Measurements from ENCODE around the gene GNAI2. TPM values are rescaled to one million over a fixed set of nuclear protein-coding genes. Genes with fewer than 3 reads are reported as not detected.
"Not testable (repeated sequence)": the region's sequence is repeated elsewhere in the genome, so short reads cannot be mapped to it uniquely, and the experiment has no call there.

GNAI2 gene
- total RNA-seq, 1 donor from 2014 or later, result 92.0 TPM

- ATAC-seq, result peak; percentile 19
These were observed 31.1 kb upstream of the GNAI2 start, which contains the start of gene SLC38A3 for GRCh38 chr3:50204804-50205412. TSS of gene SLC38A3 (plus strand) at chr3:50205271. CDS start at chr3:50214200, 8,929 bp downstream.

- peak; percentile 45 for ATAC-seq
These were observed 30.4 kb upstream of the GNAI2 start for GRCh38 chr3:50205413-50206276.

DNA sequence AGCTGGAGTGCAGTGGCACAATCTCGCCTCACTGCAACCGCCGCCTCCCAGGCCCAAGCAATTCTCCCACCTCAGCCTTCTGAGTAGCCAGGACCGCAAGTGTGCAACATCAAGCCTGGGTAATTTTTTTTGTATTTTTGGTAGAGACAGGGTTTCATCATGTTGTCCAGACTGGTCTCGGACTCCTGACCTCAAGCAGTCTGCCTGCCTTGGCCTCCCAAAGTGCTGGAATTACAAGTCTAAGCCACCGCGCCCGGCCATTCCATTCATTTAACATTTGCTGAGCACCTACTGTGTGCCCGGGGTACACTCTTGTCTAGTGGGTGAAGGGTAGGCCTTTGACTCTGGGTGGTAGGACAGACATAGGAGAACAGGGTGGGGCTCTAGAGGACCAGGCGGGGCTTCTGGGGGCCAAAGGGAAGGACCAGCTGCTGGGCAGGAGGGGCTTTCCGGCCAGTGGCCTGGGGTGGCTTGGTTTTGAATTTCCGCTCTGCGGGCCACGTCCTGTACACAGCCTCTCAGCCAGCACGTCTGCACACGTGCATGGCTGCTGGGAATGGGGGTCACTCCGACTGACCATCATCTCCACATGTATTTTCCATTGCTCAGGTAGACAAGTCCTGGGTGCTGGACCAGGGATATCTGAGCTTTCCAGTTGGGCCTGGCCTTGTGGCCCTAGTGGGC, 28.5 kb upstream of the GNAI2 start:
- ATAC-seq, result no peak

DNA sequence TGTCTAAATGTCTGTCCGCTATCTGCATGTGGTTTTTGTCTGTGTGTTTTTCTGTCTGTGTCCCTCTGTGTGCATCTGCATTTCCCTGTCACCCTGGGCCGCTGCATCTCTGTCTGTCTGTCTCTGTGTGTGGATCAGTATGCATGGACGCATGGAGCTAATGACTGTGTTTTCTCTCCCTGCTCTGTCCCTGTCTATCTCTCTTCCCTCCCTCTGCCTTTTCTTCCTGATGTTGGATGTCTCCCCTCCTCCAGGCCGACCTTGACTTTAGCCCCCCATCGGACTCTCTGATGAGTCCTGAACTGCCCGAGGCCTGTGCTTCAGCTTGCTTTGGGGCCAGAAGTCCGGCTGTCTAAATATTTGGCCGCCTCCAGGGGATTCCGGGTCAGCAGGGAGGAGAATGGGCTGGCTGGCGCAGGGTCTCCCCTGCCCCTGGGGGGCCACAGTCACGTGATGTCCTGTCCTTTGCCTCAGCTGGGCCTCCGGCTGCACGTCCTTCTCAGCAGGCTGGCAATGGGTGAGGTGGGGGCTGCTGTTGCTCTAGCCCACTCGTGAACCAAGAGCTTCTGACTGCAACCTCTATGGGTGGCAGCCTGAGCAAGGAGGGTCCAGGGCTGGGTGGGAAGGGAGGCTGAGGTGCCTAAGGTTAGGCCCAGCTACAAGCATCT, 27.2 kb upstream of the GNAI2 start:
- no peak for ATAC-seq

DNA sequence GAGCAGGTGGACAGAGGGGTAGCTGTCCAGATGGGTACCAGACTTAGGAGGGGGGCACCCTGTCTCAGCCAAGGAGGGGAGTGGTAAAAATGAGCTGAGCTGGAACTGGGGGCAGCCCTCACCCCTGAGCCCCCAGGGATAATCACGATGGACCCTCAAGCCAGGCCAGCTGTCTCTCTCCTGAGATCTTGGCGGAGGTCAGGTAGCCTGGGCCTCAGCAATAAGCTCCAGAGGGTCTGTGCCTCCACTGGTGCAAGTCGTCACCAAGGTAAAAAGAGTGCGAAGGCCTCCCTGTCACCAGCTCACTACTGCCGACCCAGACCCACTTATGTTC, 25.9 kb upstream of the GNAI2 start:
- ATAC-seq, result no peak

DNA sequence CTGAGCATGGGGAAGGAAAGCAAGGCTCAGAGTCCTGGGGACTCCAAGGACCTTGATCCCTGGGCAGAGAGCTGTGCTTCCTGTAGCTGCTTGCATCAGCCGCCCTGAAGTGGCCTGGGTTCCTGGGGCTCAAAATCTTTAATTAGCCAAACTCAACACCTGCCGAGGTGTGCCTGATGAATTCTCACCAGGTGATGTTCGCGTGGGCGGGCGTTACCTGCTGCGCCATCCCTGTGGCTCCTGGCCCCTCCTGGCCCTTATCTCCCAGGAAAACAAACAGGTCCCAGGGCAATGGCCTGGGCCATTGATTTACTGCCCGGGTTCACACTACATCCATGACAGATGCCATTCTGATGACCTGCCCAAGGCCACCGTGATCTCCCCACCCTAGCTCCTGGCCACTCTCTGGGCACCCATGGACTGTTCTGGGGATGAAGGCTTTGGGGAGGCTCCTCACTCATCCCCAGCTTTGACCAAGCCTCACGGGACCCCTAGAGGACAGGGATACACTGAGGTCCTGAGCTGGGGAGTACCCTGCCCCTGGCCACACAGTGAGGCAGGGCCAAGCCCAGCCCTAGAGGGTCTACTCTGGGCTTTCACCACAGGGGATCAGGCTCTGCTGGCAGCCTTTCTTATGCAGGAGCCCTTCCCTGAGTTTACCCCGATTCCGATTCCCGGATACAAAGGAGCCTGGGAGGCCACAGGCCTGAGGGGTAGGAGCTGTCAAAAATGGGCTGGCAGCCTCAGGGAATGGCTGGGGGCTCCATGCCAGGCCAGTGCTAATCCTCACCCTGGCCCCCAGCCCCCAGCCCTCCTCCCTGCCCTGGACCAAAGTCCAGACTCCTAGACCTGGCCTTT, 25.3 kb upstream of the GNAI2 start:
- no peak for ATAC-seq

GRCh38 chr3:50211368-50211717, 24.7 kb upstream of the GNAI2 start:
- ATAC-seq, result not testable (repeated sequence)

DNA sequence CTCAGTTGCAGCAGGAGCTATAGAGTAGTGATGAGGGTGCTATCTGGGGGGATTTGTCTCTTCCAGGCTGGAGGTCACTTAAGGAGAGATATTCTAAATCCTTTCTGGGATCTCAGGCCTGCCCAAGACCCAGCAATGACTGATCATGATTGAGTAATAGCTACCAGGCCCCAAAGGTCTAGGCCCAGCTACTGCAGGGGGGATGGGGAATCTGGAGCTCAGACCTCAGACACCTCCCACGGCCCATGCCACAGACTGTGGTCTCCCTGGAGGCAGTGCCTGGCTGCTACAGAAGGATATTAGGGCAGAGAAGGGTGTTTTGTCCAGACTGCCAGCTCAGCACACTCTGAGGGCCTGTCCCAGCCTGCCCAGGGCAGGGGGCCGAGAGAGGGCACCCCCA, 24.1 kb upstream of the GNAI2 start:
- ATAC-seq, result no peak

DNA sequence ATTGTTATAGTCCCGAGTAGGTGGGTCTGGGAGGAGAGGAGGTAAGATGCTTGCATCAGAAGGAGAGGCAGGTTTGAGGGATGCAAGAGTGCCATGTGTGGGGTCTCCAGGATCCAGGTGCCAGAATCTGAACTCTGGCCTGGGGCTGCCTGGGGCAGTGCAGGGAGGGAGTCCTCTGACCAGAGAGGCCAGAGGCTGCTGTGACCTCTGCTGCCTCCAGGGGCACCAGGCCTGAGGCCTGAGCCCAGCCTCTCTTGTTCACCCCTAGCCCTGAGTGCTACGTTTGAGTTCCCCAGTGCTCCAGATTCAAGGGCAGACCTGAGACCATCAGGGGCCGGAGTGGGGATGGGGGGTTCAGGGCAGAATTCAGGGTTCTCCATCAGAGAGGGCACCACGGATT, 23.5 kb upstream of the GNAI2 start:
- no peak for ATAC-seq

DNA sequence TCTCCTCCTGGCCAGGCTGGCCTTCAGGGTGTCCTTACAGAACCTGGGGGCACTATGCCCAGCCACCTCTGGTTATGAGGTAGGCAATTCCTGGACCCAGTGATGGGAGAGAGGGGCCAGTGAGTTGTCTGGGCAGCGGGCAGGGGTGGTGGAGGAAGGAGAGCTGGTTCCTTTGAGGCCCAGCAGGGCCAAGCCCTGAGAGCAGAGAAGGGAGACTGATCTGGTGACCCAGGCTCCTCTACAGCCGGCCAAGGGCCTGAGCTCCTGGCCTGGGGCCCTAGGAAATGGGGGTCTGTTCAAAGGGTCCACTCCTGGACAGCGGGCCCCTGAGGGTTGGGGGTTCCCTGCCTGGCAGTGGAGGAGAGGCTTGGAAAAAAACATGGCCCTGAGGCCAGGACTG, 23.0 kb upstream of the GNAI2 start:
- no peak for ATAC-seq

- ATAC-seq, result no peak
These were observed 22.6 kb upstream of the GNAI2 start for GRCh38 chr3:50213373-50213772.

- no peak for ATAC-seq
These were observed 21.2 kb upstream of the GNAI2 start for GRCh38 chr3:50214824-50215223.

- no peak for ATAC-seq
These were observed 20.5 kb upstream of the GNAI2 start for GRCh38 chr3:50215529-50215928.

DNA sequence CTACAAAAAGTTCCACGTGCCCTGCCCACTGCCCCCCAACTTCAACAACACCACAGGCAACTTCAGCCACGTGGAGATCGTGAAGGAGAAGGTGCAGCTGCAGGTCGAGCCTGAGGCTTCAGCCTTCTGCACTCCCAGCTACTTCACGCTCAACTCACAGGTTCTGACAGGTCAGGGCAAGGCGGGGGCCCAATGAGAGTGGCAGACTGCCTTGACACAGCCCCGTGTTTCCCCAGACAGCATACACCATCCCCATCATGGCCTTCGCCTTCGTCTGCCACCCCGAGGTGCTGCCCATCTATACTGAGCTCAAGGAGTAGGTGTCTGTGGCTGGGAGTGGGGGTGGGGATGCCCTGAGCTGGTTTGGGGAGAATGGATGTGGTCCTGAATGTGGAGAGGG, 18.3 kb upstream of the GNAI2 start:
- ATAC-seq, result peak; percentile 66

GRCh38 chr3:50218448-50218847, 17.6 kb upstream of the GNAI2 start:
- ATAC-seq, result no peak

DNA sequence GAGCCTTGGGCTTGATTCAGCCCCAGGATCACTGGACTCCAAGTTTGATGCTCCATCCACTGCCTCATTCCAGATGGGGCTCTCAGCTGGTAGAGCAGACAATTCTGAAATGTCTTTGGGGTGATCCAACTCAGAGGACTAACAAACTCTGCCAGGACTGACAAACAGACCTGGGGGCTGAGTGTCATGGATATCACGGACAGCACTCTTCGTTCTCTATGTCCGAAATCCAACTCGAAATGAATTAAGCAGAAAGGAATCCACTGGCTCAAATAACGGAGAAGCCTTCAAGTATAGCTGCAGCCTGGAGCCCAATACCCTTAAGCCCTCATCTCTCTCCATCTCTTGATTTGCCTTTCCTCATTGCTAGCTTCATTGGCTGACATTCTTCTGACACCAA, 16.7 kb upstream of the GNAI2 start:
- no peak for ATAC-seq

- ATAC-seq, result no peak
These were observed 15.9 kb upstream of the GNAI2 start for GRCh38 chr3:50220109-50220508.

- no peak for ATAC-seq
These were observed 15.0 kb upstream of the GNAI2 start for GRCh38 chr3:50221051-50221410.

DNA sequence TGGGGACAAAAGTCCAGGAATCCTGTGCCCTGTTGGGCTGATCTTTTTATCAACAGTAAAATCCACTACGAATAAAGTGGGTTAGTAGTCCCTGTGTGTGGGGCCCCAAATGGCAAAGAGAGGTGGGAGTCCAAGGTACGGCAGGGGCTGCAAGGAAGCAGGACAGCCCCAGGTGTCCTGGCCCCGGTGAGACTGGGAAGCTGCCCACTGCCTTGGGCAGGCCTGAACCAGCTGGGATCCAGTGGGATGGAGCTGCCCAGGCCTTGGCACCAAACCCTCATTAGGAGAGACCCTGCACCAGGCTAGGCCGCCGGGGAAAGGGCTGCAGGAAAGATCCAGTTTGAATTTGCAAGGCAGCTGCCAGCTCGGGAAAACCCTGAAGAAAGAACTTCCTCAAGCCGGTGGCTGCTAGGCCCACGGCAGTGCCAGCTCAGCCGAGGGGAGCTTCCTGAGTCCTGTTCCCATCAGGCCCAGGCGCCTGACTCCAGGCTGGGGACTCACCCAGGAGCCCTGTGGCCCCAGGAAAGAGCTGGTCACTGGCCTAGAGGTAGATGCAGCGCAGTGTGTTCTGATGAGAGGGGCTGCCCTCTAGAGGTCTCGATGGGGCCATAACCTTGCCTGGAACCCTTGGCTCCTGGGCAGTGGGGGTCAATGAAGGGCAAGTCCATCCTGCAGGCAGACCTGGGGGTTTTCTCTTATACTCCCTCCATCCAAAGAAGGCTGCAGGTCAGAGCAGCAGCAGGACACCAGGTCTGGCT, 14.4 kb upstream of the GNAI2 start:
- ATAC-seq, result no peak

- no peak for ATAC-seq
These were observed 13.9 kb upstream of the GNAI2 start for GRCh38 chr3:50222169-50222528.

DNA sequence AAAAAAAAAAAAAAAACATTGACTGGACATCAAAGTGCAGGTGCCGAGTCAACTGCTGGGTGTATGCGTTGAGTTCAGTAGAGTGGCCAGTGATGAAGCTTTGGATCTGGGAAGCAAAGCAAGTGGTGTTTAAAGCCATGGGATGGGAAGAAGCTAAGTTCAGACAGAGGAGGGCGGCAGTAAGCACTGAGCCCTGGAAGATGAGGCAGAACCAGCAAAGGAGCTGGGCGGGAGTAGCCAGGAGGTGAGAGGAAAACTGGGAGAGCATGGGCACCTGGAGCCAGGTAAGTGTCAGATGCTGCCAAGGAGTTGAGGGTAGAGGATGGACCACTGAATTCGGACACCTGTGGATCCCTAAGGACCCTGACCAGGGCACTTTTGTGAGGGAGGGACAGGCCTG, 11.4 kb upstream of the GNAI2 start:
- no peak for ATAC-seq
